B cell (primary cell): ENCODE data around the gene TRIOBP. TPM values are rescaled to one million over a fixed set of nuclear protein-coding genes. Genes with fewer than 3 reads are reported as not detected.

Source experiments
- ATAC-seq: fragments of 200-7000 bp; cut with Tn5 transposase; one replicate; pipeline ENCODE4 v1.10.0; 2021; ENCODE audit warnings: low read depth, mild to moderate bottlenecking, moderate number of reproducible peaks, moderate library complexity
- CTCF ChIA-PET: fragments of 350-600 bp; sonication (Branson Sonifier 250); formaldehyde crosslinking; loops from one replicate; lab custom pipeline; 2021; ENCODE audit warnings: antibody characterized with exemption, inconsistent platforms; lab: Charles Lee
- POLR2A ChIA-PET: fragments of 350-600 bp; sonication (Branson Sonifier 250); formaldehyde crosslinking; loops from one replicate; lab custom pipeline; 2021; ENCODE audit warnings: antibody characterized with exemption; lab: Charles Lee
- DNase-seq: peaks from one replicate; pipeline ENCODE4 v3.0.0; 2013
- H2AFZ ChIP-seq: 2 replicates; pipeline ENCODE4 v1.6.1; 2012; ENCODE audit warnings: mild to moderate bottlenecking, low read depth, low read length; ENCODE audit not compliant: insufficient read depth, poor library complexity, severe bottlenecking
- H3K27ac ChIP-seq, 2 donors: 1 replicate in 1 of 2; 2 replicates in 1 of 2; pipeline ENCODE4 v1.5.1; 2012 to 2013; ENCODE audit warnings: low read length in 2 of 2, mild to moderate bottlenecking in 2 of 2, moderate library complexity in 1 of 2
- H3K27me3 ChIP-seq, 4 experiments: fragments of 200-600 bp in 1 of 4; sonication (generic) in 1 of 4; replicated peaks in 1 of 4; 1 replicate in 2 of 4; 2 replicates in 2 of 4; pipeline versions ENCODE4 v1.6.1 to v1.7.0; 2013 to 2016; ENCODE audit warnings: low read length in 3 of 4, mild to moderate bottlenecking in 2 of 4, mixed read lengths in 1 of 4, moderate library complexity in 1 of 4; ENCODE audit not compliant: insufficient read depth in 4 of 4, control insufficient read depth in 3 of 4; ENCODE audit errors: control extremely low read depth in 1 of 4
- H3K36me3 ChIP-seq, 2 experiments: replicated peaks in 1 of 2; 1 replicate in 1 of 2; 2 replicates in 1 of 2; pipeline versions ENCODE4 v1.6.1 to v1.7.1; 2013; ENCODE audit warnings: low read length in 1 of 2; ENCODE audit not compliant: insufficient read depth in 2 of 2, control insufficient read depth in 1 of 2; ENCODE audit errors: control extremely low read depth in 1 of 2, extremely low read depth in 1 of 2
- H3K4me1 ChIP-seq, 2 donors: fragments of 200-600 bp in 1 of 2; sonication (generic) in 1 of 2; 1 replicate in 1 of 2; 2 replicates in 1 of 2; pipeline versions ENCODE4 v1.5.1 to v1.6.1; 2013 to 2017; ENCODE audit warnings: low read length in 2 of 2; ENCODE audit not compliant: control insufficient read depth in 2 of 2, insufficient read depth in 2 of 2
- H3K4me2 ChIP-seq: replicated peaks from 2 replicates; pipeline ENCODE3; 2012; ENCODE audit warnings: mild to moderate bottlenecking, low read depth, low read length; ENCODE audit not compliant: poor library complexity, severe bottlenecking
- H3K4me3 ChIP-seq, 5 experiments: fragments of 200-600 bp in 1 of 5; sonication (generic) in 1 of 5; 1 replicate in 3 of 5; 2 replicates in 2 of 5; pipeline versions ENCODE4 v1.5.1 to v1.7.0; 2011 to 2016; ENCODE audit warnings: low read length in 4 of 5, mild to moderate bottlenecking in 4 of 5, low read depth in 2 of 5, control low read depth in 1 of 5, moderate library complexity in 1 of 5; ENCODE audit not compliant: insufficient read depth in 1 of 5; ENCODE audit errors: control extremely low read depth in 1 of 5, extremely low read depth in 1 of 5
- H3K79me2 ChIP-seq: fragments of 200-600 bp; sonication (generic); one replicate; pipeline ENCODE4 v1.6.0; 2016; ENCODE audit warnings: low read length; ENCODE audit not compliant: control insufficient read depth, insufficient read depth
- H3K9ac ChIP-seq: fragments of 200-600 bp; sonication (generic); 2 replicates; pipeline ENCODE4 v1.6.1; 2017; ENCODE audit warnings: mild to moderate bottlenecking, low read length, moderate library complexity
- H3K9me3 ChIP-seq, 3 donors: one replicate each; pipeline versions ENCODE4 v1.6.1 to v1.7.1; 2013; ENCODE audit warnings: low read length in 2 of 3; ENCODE audit not compliant: control insufficient read depth in 2 of 3, insufficient read depth in 1 of 3; ENCODE audit errors: control extremely low read depth in 1 of 3
- H4K20me1 ChIP-seq: 2 replicates; pipeline ENCODE4 v1.6.0; 2012; ENCODE audit warnings: mild to moderate bottlenecking, low read length; ENCODE audit not compliant: insufficient read depth, control insufficient read depth, poor library complexity, severe bottlenecking
- H3K27ac Mint-ChIP-seq: one replicate; pipeline ENCODE4 v1.8.0; 2021; ENCODE audit warnings: mixed read lengths
- H3K27me3 Mint-ChIP-seq: one replicate; pipeline ENCODE4 v1.8.0; 2021; ENCODE audit warnings: mixed read lengths
- H3K4me1 Mint-ChIP-seq: one replicate; pipeline ENCODE4 v1.8.0; 2021; ENCODE audit warnings: mixed read lengths
- H3K4me3 Mint-ChIP-seq: one replicate; pipeline ENCODE4 v1.8.0; 2021; ENCODE audit warnings: mixed read lengths
- H3K9me3 Mint-ChIP-seq: one replicate; pipeline ENCODE4 v1.8.0; 2022; ENCODE audit warnings: mixed read lengths; ENCODE audit not compliant: insufficient read depth
- CTCF ChIP-seq: fragments of 200-600 bp; IDR thresholded peaks from one replicate; pipeline ENCODE4 v1.8.0; 2022; ENCODE audit warnings: antibody characterized with exemption, mild to moderate bottlenecking
- EZH2 ChIP-seq: IDR thresholded peaks from 2 replicates; pipeline ENCODE4 v1.6.1; 2012; ENCODE audit warnings: borderline replicate concordance, low read depth, mild to moderate bottlenecking, moderate library complexity, low read length; ENCODE audit not compliant: insufficient read depth, poor library complexity, severe bottlenecking
- WGBS: methylation state at CpG from one replicate; pipeline ENCODE4 v1.1.5; 2013; ENCODE audit warnings: missing lambda C conversion rate; ENCODE audit not compliant: insufficient coverage; 5-methylcytosine and 5-hydroxymethylcytosine counted together
- intact Hi-C: fragments of 100-400 bp; cut with micrococcal nuclease; formaldehyde crosslinking; loops from one replicate; pipeline ENCODE4 v1.10.0; 2022
- polyA plus RNA-seq: library from polyadenylated mRNA; depleted of rRNA; stranded (reverse); fragments of >200 nt; gene quantifications from 2 replicates; pipeline ENCODE4 v1.2.3, GENCODE V29; 2012
- total RNA-seq, 2 donors: library from RNA; stranded (reverse); fragments of 120-200 nt in 1 of 2; gene quantifications; 1 replicate in 1 of 2; 2 replicates in 1 of 2; pipeline versions ENCODE4 v1.2.3 to v1.2.4, GENCODE V29; 2013 to 2022

TRIOBP gene
- total and polyA plus RNA-seq, 2 donors (not counting 1 experiment from before 2014, with no cell fraction given), result 26.8 to 47.5 TPM

- H3K79me2 ChIP-seq, result no peaks in the 10 kb centered on the region
- TF ChIP-seq EZH2 (no peak), CTCF (no peak)
- intact Hi-C loops, result no loop called here
- no peaks in the 10 kb centered on the region for H3K27me3 ChIP-seq
- no peaks in the 10 kb centered on the region for H3K27me3 Mint-ChIP-seq
- peaks cover 0 to 20% of the 10 kb centered on the region in 2 experiments for H3K36me3 ChIP-seq
- no peak overlapping the region for H3K27ac ChIP-seq
- H3K4me1 Mint-ChIP-seq, result no peaks in the 10 kb centered on the region
- no peaks in the 10 kb centered on the region for H4K20me1 ChIP-seq
- H3K4me2 ChIP-seq, result no peak overlapping the region
- no peak overlapping the region for H3K9ac ChIP-seq
- DNase-seq (no peak), ATAC-seq (no peak)
- no peak overlapping the region for H2AFZ ChIP-seq
- POLR2A ChIA-PET, result interaction anchor here (0.7 kb wide), 1 partner anchor 85 kb away, joined by 3 read pairs; the partner anchor contains the start of gene NOL12
- no peaks in the 10 kb centered on the region for H3K4me1 ChIP-seq
- no peak overlapping the region for H3K27ac Mint-ChIP-seq
- H3K9me3 Mint-ChIP-seq, result no peaks in the 10 kb centered on the region
- WGBS, result 100% methylated on average over 3 of the region's 4 CpGs
- CTCF ChIA-PET, result no interaction called here
- H3K9me3 ChIP-seq, result no peaks in the 10 kb centered on the region
- no peak overlapping the region for H3K4me3 Mint-ChIP-seq
- no peak overlapping the region for H3K4me3 ChIP-seq
These were observed 74.2 kb downstream of the TRIOBP start for GRCh38 chr22:37771081-37771480.

GRCh38 chr22:37771702-37772427 lies 75.0 kb downstream of the TRIOBP start:
- no peak overlapping the region for H3K4me3 Mint-ChIP-seq
- no peak overlapping the region for H2AFZ ChIP-seq
- no peaks in the 10 kb centered on the region for H3K9me3 ChIP-seq
- no peak overlapping the region for H3K4me2 ChIP-seq
- no peak overlapping the region for H3K27ac Mint-ChIP-seq
- H3K9me3 Mint-ChIP-seq, result no peaks in the 10 kb centered on the region
- peaks cover 2% of the 10 kb centered on the region for H3K4me1 Mint-ChIP-seq
- intact Hi-C loops, result no loop called here
- CTCF ChIA-PET, result no interaction called here
- H3K4me1 ChIP-seq, result no peaks in the 10 kb centered on the region
- POLR2A ChIA-PET, result no interaction called here
- no peak overlapping the region for H3K27ac ChIP-seq
- H3K36me3 ChIP-seq, result peaks cover 0 to 20% of the 10 kb centered on the region in 2 experiments
- no peaks in the 10 kb centered on the region for H3K27me3 Mint-ChIP-seq
- H3K9ac ChIP-seq, result no peak overlapping the region
- no peak for ATAC-seq
- no peak overlapping the region for H3K4me3 ChIP-seq
- no peaks in the 10 kb centered on the region for H4K20me1 ChIP-seq
- H3K79me2 ChIP-seq, result no peaks in the 10 kb centered on the region
- no peak for DNase-seq
- TF ChIP-seq EZH2, result no peak
- no peak for TF ChIP-seq CTCF
- WGBS, result 92% methylated on average over 15 of the region's 17 CpGs
- no peaks in the 10 kb centered on the region for H3K27me3 ChIP-seq
